C4-2B (cell line): Measurements from ENCODE around the gene PEAK3.

Experiments
- ZFX ChIP-seq: fragments of 450-650 bp; IDR thresholded peaks from 2 replicates; pipeline ENCODE4 v1.6.1; 2017
- TF ChIP-seq, protein P1 (sequence below): fragments of 450-650 bp; conservative IDR thresholded peaks from 2 replicates; pipeline ENCODE4 v1.5.1; 2017; ENCODE audit warnings: mild to moderate bottlenecking

DNA sequence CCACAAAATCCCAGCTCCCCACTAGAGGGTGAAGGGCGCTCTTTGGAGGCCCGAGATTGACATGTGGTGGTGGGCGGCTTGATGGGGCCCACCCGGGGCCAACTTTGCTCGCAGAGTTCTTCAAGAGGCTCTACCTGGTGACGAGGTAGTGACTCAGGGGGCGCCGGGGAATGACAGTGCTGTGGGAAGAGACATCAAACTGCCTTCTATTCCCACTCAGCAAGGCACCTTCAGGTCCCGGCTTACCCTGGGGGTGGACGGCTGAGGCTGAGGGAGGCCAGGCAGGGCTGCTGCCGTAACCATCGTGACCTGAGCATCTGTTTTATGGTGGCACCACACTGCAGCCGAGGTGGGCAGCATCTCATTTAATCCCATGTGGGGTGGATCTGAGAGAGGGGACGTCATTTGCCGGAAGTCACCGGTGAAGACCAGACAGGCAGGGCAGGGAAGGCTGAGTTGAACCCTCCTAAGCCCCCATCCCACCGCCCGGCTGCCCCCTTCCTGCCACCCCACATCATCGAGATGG, 24.4 kb upstream of the PEAK3 start:
- TF ChIP-seq, protein P1, sequence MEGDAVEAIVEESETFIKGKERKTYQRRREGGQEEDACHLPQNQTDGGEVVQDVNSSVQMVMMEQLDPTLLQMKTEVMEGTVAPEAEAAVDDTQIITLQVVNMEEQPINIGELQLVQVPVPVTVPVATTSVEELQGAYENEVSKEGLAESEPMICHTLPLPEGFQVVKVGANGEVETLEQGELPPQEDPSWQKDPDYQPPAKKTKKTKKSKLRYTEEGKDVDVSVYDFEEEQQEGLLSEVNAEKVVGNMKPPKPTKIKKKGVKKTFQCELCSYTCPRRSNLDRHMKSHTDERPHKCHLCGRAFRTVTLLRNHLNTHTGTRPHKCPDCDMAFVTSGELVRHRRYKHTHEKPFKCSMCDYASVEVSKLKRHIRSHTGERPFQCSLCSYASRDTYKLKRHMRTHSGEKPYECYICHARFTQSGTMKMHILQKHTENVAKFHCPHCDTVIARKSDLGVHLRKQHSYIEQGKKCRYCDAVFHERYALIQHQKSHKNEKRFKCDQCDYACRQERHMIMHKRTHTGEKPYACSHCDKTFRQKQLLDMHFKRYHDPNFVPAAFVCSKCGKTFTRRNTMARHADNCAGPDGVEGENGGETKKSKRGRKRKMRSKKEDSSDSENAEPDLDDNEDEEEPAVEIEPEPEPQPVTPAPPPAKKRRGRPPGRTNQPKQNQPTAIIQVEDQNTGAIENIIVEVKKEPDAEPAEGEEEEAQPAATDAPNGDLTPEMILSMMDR: no peak
- no peak for TF ChIP-seq ZFX
